ENCODE measurements around the gene KRTAP5-5.

- TF ChIP-seq EP300 (IDR thresholded peaks at IDR 0.05) (no peak), CTCF (IDR thresholded peaks at IDR 0.05) (no peak)
Observed at GRCh38 chr11:1598816-1599215, 30.8 kb upstream of the KRTAP5-5 start.

All from esophagus muscularis mucosa (tissue), 3 donors.